H1 (cell line): ENCODE results near the gene SCARB1. TPM values are rescaled to one million over a fixed set of nuclear protein-coding genes. Genes with fewer than 3 reads are reported as not detected.

Source experiments
- CTCF ChIA-PET: fragments of 300-600 bp; sonication (Branson Sonifier 250); formaldehyde crosslinking; loops from one replicate; lab custom pipeline; 2021; ENCODE audit not compliant: partially characterized antibody; lab: Charles Lee
- POLR2A ChIA-PET: fragments of 300-600 bp; sonication (Branson Sonifier 250); formaldehyde crosslinking; loops from one replicate; lab custom pipeline; 2021; ENCODE audit warnings: inconsistent platforms; ENCODE audit not compliant: partially characterized antibody; lab: Charles Lee
- DNase-seq, 2 experiments: peaks; one replicate each; pipeline versions ENCODE4 v3.0.0 to v3.0.0-alpha.2; 2010 to 2022; ENCODE audit warnings: low spot score in 2 of 2, low read depth in 1 of 2, mixed read lengths in 1 of 2
- FAIRE-seq: peaks from 2 replicates; lab custom pipeline; 2011; peaks lifted over from hg19 to GRCh38; lab: Jason Lieb, UNC
- H2AFZ ChIP-seq: 2 replicates; pipeline ENCODE4 v1.8.1; 2012; ENCODE audit warnings: low read length, inconsistent platforms
- H2AK5ac ChIP-seq: 2 replicates; pipeline ENCODE4 v1.6.1; 2013; ENCODE audit warnings: low read depth, low read length
- H2BK120ac ChIP-seq: replicated peaks from 2 replicates; pipeline ENCODE3; 2013; ENCODE audit warnings: low read depth, low read length, inconsistent platforms
- H2BK12ac ChIP-seq: 2 replicates; pipeline ENCODE4 v1.6.1; 2013; ENCODE audit warnings: low read depth, low read length
- H2BK15ac ChIP-seq: 2 replicates; pipeline ENCODE4 v1.6.1; 2013; ENCODE audit warnings: low read length
- H2BK20ac ChIP-seq: 2 replicates; pipeline ENCODE4 v1.6.1; 2013; ENCODE audit warnings: low read length
- H2BK5ac ChIP-seq: 2 replicates; pipeline ENCODE4 v1.6.1; 2013; ENCODE audit warnings: low read depth, low read length
- H3K14ac ChIP-seq: 2 replicates; pipeline ENCODE4 v1.6.1; 2013; ENCODE audit warnings: inconsistent platforms; ENCODE audit not compliant: insufficient read length
- H3K18ac ChIP-seq: 2 replicates; pipeline ENCODE4 v1.6.1; 2013; ENCODE audit warnings: low read length; ENCODE audit errors: extremely low read depth
- H3K23ac ChIP-seq: 2 replicates; pipeline ENCODE4 v1.6.1; 2013; ENCODE audit warnings: inconsistent platforms; ENCODE audit not compliant: insufficient read length
- H3K23me2 ChIP-seq: 2 replicates; pipeline ENCODE4 v1.6.1; 2013; ENCODE audit warnings: low read depth, low read length
- H3K27ac ChIP-seq: 2 replicates; pipeline ENCODE4 v1.6.1; 2011; ENCODE audit warnings: low read depth, low read length, inconsistent platforms
- H3K27me3 ChIP-seq, 4 experiments: replicated peaks in 1 of 4; 1 replicate in 1 of 4; 2 replicates in 3 of 4; pipeline versions ENCODE4 v1.6.1 to v1.8.1; 2011 to 2013; ENCODE audit warnings: low read length in 3 of 4, mild to moderate bottlenecking in 3 of 4, inconsistent platforms in 2 of 4, mixed read lengths in 2 of 4, moderate library complexity in 1 of 4; ENCODE audit not compliant: control insufficient read depth in 3 of 4, insufficient read depth in 3 of 4; ENCODE audit errors: extremely low read depth in 1 of 4
- H3K36me3 ChIP-seq, 4 experiments: 2 replicates each; pipeline versions ENCODE4 v1.6.1 to v1.8.1; 2011 to 2013; ENCODE audit warnings: mild to moderate bottlenecking in 4 of 4, low read length in 3 of 4, moderate library complexity in 2 of 4, control low read depth in 1 of 4, inconsistent platforms in 1 of 4; ENCODE audit not compliant: insufficient read depth in 4 of 4, control insufficient read depth in 2 of 4
- H3K4ac ChIP-seq: replicated peaks from 2 replicates; pipeline ENCODE3; 2013; ENCODE audit warnings: low read length, low read depth, mixed read lengths, inconsistent platforms; ENCODE audit not compliant: insufficient read length
- H3K4me1 ChIP-seq, 4 experiments: replicated peaks in 1 of 4; 1 replicate in 1 of 4; 2 replicates in 3 of 4; pipeline versions ENCODE4 v1.6.1 to v1.8.1; 2011 to 2013; ENCODE audit warnings: low read length in 3 of 4, inconsistent platforms in 2 of 4, mixed read lengths in 1 of 4; ENCODE audit not compliant: insufficient read depth in 4 of 4, control insufficient read depth in 3 of 4
- H3K4me2 ChIP-seq, 2 experiments: 2 replicates each; pipeline versions ENCODE4 v1.6.1 to v1.8.1; 2011 to 2013; ENCODE audit warnings: low read depth in 2 of 2, low read length in 2 of 2, control low read depth in 1 of 2, inconsistent platforms in 1 of 2, mild to moderate bottlenecking in 1 of 2; ENCODE audit not compliant: insufficient read depth in 1 of 2
- H3K4me3 ChIP-seq, 4 experiments: fragments of 200-600, 300-600 bp in 1 of 4; sonication (generic), shearing (Covaris generic), sonication (Bioruptor Twin) in 1 of 4; 2 replicates each; pipeline versions ENCODE4 v1.5.1 to v1.8.1; 2011 to 2016; ENCODE audit warnings: low read length in 4 of 4, low read depth in 3 of 4, control low read depth in 2 of 4, inconsistent platforms in 2 of 4, mild to moderate bottlenecking in 2 of 4, mixed read lengths in 1 of 4, moderate library complexity in 1 of 4; ENCODE audit not compliant: insufficient read depth in 2 of 4; ENCODE audit errors: extremely low read depth in 1 of 4
- H3K56ac ChIP-seq: replicated peaks from 2 replicates; pipeline ENCODE3; 2013; ENCODE audit warnings: low read depth, mild to moderate bottlenecking, mixed read lengths, low read length, inconsistent platforms; ENCODE audit not compliant: insufficient read length
- H3K79me1 ChIP-seq: 2 replicates; pipeline ENCODE4 v1.6.1; 2013; ENCODE audit warnings: low read depth, low read length, control low read depth
- H3K79me2 ChIP-seq, 2 experiments: 2 replicates each; pipeline versions ENCODE4 v1.6.1 to v1.8.1; 2012 to 2013; ENCODE audit warnings: low read length in 2 of 2, mild to moderate bottlenecking in 2 of 2, inconsistent platforms in 1 of 2; ENCODE audit not compliant: insufficient read depth in 2 of 2, control insufficient read depth in 1 of 2
- H3K9ac ChIP-seq, 4 experiments: replicated peaks in 1 of 4; 1 replicate in 1 of 4; 2 replicates in 3 of 4; pipeline versions ENCODE4 v1.6.1 to v1.8.1; 2011 to 2013; ENCODE audit warnings: low read depth in 3 of 4, low read length in 3 of 4, control low read depth in 2 of 4, mild to moderate bottlenecking in 2 of 4, moderate library complexity in 2 of 4, inconsistent platforms in 1 of 4; ENCODE audit errors: extremely low read depth in 1 of 4
- H3K9me3 ChIP-seq, 2 experiments: 2 replicates each; pipeline versions ENCODE4 v1.6.1 to v1.8.1; 2012 to 2013; ENCODE audit warnings: mild to moderate bottlenecking in 2 of 2, moderate library complexity in 2 of 2, control low read depth in 1 of 2, inconsistent platforms in 1 of 2, low read depth in 1 of 2, low read length in 1 of 2, mixed read lengths in 1 of 2; ENCODE audit not compliant: insufficient read depth in 2 of 2
- H4K20me1 ChIP-seq, 2 experiments: replicated peaks in 1 of 2; 2 replicates each; pipeline versions ENCODE3 to v1.8.1; 2011 to 2013; ENCODE audit warnings: inconsistent platforms in 2 of 2, low read length in 2 of 2, mild to moderate bottlenecking in 1 of 2; ENCODE audit not compliant: insufficient read depth in 2 of 2, control insufficient read depth in 1 of 2
- H4K5ac ChIP-seq: 2 replicates; pipeline ENCODE4 v1.6.1; 2013; ENCODE audit warnings: low read length, low read depth, mixed read lengths, inconsistent platforms; ENCODE audit not compliant: insufficient read length
- H4K8ac ChIP-seq: 2 replicates; pipeline ENCODE4 v1.8.0; 2013; ENCODE audit warnings: mild to moderate bottlenecking, moderate library complexity, low read length, inconsistent platforms; ENCODE audit not compliant: insufficient read depth; ENCODE audit errors: extremely low read depth
- H4K91ac ChIP-seq: replicated peaks from 2 replicates; pipeline ENCODE3; 2013; ENCODE audit warnings: low read length, mixed read lengths, inconsistent platforms; ENCODE audit not compliant: insufficient read length
- ATF3 ChIP-seq: IDR thresholded peaks from 2 replicates; pipeline ENCODE4 v1.6.1; 2011; ENCODE audit warnings: low read depth, mild to moderate bottlenecking, low read length; ENCODE audit not compliant: insufficient read depth
- EGR1 ChIP-seq: IDR thresholded peaks from 2 replicates; pipeline ENCODE4 v1.6.1; 2011; ENCODE audit warnings: low read depth, low read length, borderline replicate concordance
- KDM1A ChIP-seq: fragments of 200-600, 300-600 bp; sonication (generic); IDR thresholded peaks from 2 replicates; pipeline ENCODE4 v1.7.1; 2016; ENCODE audit warnings: mild to moderate bottlenecking, low read length, borderline replicate concordance
- POLR2A ChIP-seq, 2 experiments: IDR thresholded peaks; 1 replicate in 1 of 2; 2 replicates in 1 of 2; pipeline ENCODE4 v1.6.1; 2011; ENCODE audit warnings: low read depth in 2 of 2, low read length in 2 of 2, mild to moderate bottlenecking in 2 of 2; ENCODE audit errors: control extremely low read depth in 1 of 2
- TBP ChIP-seq: IDR thresholded peaks from 2 replicates; pipeline ENCODE4 v1.6.1; 2011; ENCODE audit warnings: low read depth, low read length, improper control_type of control experiment
- USF2 ChIP-seq: IDR thresholded peaks from 2 replicates; pipeline ENCODE4 v1.6.1; 2011; ENCODE audit warnings: low read length, improper control_type of control experiment
- WGBS, 2 experiments: shearing (Covaris generic) in 1 of 2; methylation state at CpG; one replicate each; pipeline versions ENCODE4 v1.1.6 to v1.1.7; 2013 to 2015; ENCODE audit warnings: low lambda C conversion rate in 2 of 2, mixed read lengths in 2 of 2, inconsistent platforms in 1 of 2, low coverage in 1 of 2, missing lambda C conversion rate in 1 of 2; ENCODE audit not compliant: insufficient replicate concordance in 2 of 2, insufficient coverage in 1 of 2, insufficient read length in 1 of 2; ENCODE audit errors: extremely low coverage in 1 of 2, missing lambda C conversion rate in 1 of 2; 5-methylcytosine and 5-hydroxymethylcytosine counted together
- polyA plus RNA-seq, 7 experiments: library from polyadenylated mRNA; depleted of rRNA in 3 of 7; stranded (reverse) in 5 of 7; unstranded in 2 of 7; fragments of >200 nt in 5 of 7; fragments of 200-250 nt in 2 of 7; gene quantifications; 1 replicate in 5 of 7; 2 replicates in 1 of 7; 4 replicates in 1 of 7; pipeline versions ENCODE4 v1.2.1 to v1.2.3, GENCODE V29; 2011 to 2013; ENCODE audit warnings: missing spikeins in 2 of 7, mixed read lengths in 2 of 7
- total RNA-seq: library from RNA; stranded (reverse); fragmentation: NEBNext Ultra II Directional; extraction: Animal tissue kit (Norgen Biotek cat#: 25700); gene quantifications from 2 replicates; pipeline ENCODE4 v1.2.1, GENCODE V29; 2021

Gene SCARB1
- total and polyA plus RNA-seq, 2 of the 8 experiments (the other 6 are each of a cell fraction or from before 2014, with no cell fraction given), result 45.3 to 57.1 TPM

GRCh38 chr12:124744659-124745464 lies 118.8 kb downstream of the SCARB1 start:
- peak overlapping the region; percentile 82 for H3K18ac ChIP-seq
- peak overlapping the region; percentile 87 for H3K4ac ChIP-seq
- POLR2A ChIA-PET, result interaction anchor here (0.7 to 5.1 kb wide), 5 partner anchors 12 to 92 kb away, joined by 3 to 37 read pairs (median 3); no protein-coding TSS in a partner anchor
- no peak overlapping the region for H3K27ac ChIP-seq
- H3K23ac ChIP-seq, result no peak overlapping the region
- no peaks in the 10 kb centered on the region for H3K27me3 ChIP-seq
- H3K4me1 ChIP-seq, result peaks cover 0 to 11% (median 9%) of the 10 kb centered on the region in 4 experiments; a peak in 6 of 7 replicates
- CTCF ChIA-PET, result interaction anchor here (0.7 to 4.1 kb wide), 4 partner anchors 10 to 26 kb away, joined by 3 to 30 read pairs (median 14); no protein-coding TSS in a partner anchor
- peak overlapping the region; percentile 73; the same call in 1 of the 2 replicates for H2BK15ac ChIP-seq
- WGBS, 2 experiments, result 87% methylated on average over 15 of the region's 15 CpGs; no CpG with 5 or more reads in 1 of the 2 experiments
- no peak overlapping the region for H3K56ac ChIP-seq
- no peaks in the 10 kb centered on the region; the same call in 1 of the 2 replicates for H3K23me2 ChIP-seq
- H3K36me3 ChIP-seq, result no peaks in the 10 kb centered on the region
- H2BK5ac ChIP-seq, result 0 out of 2 replicates have a peak overlapping the region, but pooled peaks have one; percentile 88
- 0 out of 4 replicates have a peak overlapping the region, but pooled peaks of 1 of the 2 experiments have one; percentile 30 for H3K4me2 ChIP-seq
- TF ChIP-seq KDM1A, result peak; percentile 92
- 0 out of 2 replicates have a peak, but pooled peaks have one; percentile 13 for TF ChIP-seq TBP
- peak; percentile 79; the same call in 1 of the 2 replicates for TF ChIP-seq ATF3
- 0 out of 3 replicates have a peak, but pooled peaks of 1 of the 2 experiments have one; percentile 31 for TF ChIP-seq POLR2A (IDR thresholded peaks at IDR 0.05; ENCODE audit: control extremely low read depth in 1 of 2, low read depth in 2 of 2, low read length in 2 of 2)
- TF ChIP-seq USF2, result peak; percentile 94
- no peak for TF ChIP-seq EGR1
- TF ChIP-seq, all 59 proteins: peak for 5
- H4K20me1 ChIP-seq, result no peaks in the 10 kb centered on the region
- H3K79me2 ChIP-seq, result no peaks in the 10 kb centered on the region
- H4K8ac ChIP-seq, result no peak overlapping the region
- H3K14ac ChIP-seq, result no peak overlapping the region
- FAIRE-seq (peak; percentile 85), DNase-seq (peak in 1 of 2 experiments; percentile 76)
- H4K5ac ChIP-seq, result no peak overlapping the region
- H3K9me3 ChIP-seq, result no peaks in the 10 kb centered on the region
- no peak overlapping the region for H3K4me3 ChIP-seq
- H3K9ac ChIP-seq, result no peak overlapping the region
- no peak overlapping the region for H2AFZ ChIP-seq
- H2BK120ac ChIP-seq, result peak overlapping the region; percentile 59
- H3K79me1 ChIP-seq, result no peaks in the 10 kb centered on the region
- H2AK5ac ChIP-seq, result 0 out of 2 replicates have a peak overlapping the region, but pooled peaks have one; percentile 34
- H4K91ac ChIP-seq, result peak overlapping the region; percentile 79
- peak overlapping the region; percentile 63 for H2BK12ac ChIP-seq
- peak overlapping the region; percentile 37 for H2BK20ac ChIP-seq
